ENCODE data around the gene IRF9. TPM values are rescaled to one million over a fixed set of nuclear protein-coding genes. Genes with fewer than 3 reads are reported as not detected.

IRF9 gene
- total RNA-seq, 4 donors from 2014 or later, result 61.3 to 80.1 (median 68.1) TPM

DNA sequence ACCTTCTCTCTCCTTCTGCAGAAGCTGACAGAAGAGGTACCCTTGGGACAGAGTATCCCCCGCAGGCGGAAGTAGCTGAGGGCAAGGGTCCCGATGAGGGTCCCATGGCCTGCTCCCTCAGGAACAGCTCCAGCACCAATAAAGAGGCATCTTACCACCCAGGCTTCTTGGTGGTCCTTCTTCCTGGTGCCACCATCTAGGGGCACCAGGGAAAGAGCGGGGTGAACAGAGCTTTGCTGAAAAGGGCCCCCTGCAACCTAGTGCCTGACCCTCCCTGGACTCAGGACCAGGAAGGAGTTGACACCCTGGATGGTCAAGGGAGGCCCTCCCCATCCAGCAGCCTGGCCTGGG, 591 bp upstream of the IRF9 start:
- no peak overlapping the region for H3K4me3 ChIP-seq
- ATAC-seq, result no peak
- TF ChIP-seq POLR2AphosphoS5 (IDR thresholded peaks at IDR 0.05) (no peak), CTCF (IDR thresholded peaks at IDR 0.05) (no peak), POLR2A (IDR thresholded peaks at IDR 0.05) (no peak), EP300 (IDR thresholded peaks at IDR 0.05) (no peak)
- peak overlapping the region; percentile 13 to 92 (median 91) for H3K27ac ChIP-seq
- H3K36me3 ChIP-seq, result peaks cover 0 to 76% of the 10 kb centered on the region in 2 donors
- H3K9me3 ChIP-seq, result no peaks in the 10 kb centered on the region
- peaks cover 0 to 50% (median 24%) of the 10 kb centered on the region in 3 donors for H3K4me1 ChIP-seq
- 100% methylated on average over 1 of the region's 4 CpGs; no CpG with 5 or more reads in 1 of the 2 donors for WGBS, 2 donors (ENCODE audit: low coverage in 1 of 2)
- H3K27me3 ChIP-seq, result no peaks in the 10 kb centered on the region

DNA sequence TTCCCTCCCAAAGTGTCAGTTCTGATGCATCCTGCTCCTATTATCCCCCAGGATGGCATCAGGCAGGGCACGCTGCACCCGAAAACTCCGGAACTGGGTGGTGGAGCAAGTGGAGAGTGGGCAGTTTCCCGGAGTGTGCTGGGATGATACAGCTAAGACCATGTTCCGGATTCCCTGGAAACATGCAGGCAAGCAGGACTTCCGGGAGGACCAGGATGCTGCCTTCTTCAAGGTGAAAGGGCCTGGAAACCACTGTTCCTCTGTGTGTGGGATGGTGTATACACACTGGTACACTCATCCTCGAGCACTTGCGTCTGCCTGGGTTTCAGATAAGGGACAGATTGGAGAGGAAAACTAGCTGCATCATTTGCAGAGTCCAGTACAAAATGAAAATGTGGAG, 1.0 kb downstream of the IRF9 start:
- Histone ChIP-seq H3K27ac (peak overlapping the region; percentile 81 to 92 (median 91)), H3K4me1 (peaks cover 0 to 50% (median 24%) of the 10 kb centered on the region in 3 donors), H3K9me3 (no peaks in the 10 kb centered on the region), H3K36me3 (peaks cover 0 to 76% of the 10 kb centered on the region in 2 donors), H3K4me3 (peak overlapping the region; percentile 67 to 71), H3K27me3 (no peaks in the 10 kb centered on the region)
- no peak for ATAC-seq
- WGBS, 2 donors (ENCODE audit: low coverage in 1 of 2), result 29% methylated on average over 6 of the region's 8 CpGs; no CpG with 5 or more reads in 1 of the 2 donors
- no peak for TF ChIP-seq CTCF (IDR thresholded peaks at IDR 0.05)
- no peak for TF ChIP-seq EP300 (IDR thresholded peaks at IDR 0.05)

DNA sequence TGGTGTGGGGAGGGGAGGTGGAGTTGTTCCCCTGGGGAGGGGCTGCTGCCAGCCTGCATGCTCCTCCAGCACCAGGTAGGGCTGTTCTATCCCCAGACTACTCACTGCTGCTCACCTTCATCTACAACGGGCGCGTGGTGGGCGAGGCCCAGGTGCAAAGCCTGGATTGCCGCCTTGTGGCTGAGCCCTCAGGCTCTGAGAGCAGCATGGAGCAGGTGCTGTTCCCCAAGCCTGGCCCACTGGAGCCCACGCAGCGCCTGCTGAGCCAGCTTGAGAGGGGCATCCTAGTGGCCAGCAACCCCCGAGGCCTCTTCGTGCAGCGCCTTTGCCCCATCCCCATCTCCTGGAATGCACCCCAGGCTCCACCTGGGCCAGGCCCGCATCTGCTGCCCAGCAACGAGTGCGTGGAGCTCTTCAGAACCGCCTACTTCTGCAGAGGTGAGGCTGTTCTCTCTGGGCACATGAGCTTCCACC, 3.5 kb downstream of the IRF9 start:
- no peak overlapping the region for H3K4me3 ChIP-seq
- no peak for ATAC-seq
- peaks cover 0 to 50% (median 24%) of the 10 kb centered on the region in 3 donors for H3K4me1 ChIP-seq
- H3K36me3 ChIP-seq, result peaks cover 0 to 80% of the 10 kb centered on the region in 2 donors
- no peak for TF ChIP-seq EP300 (IDR thresholded peaks at IDR 0.05)
- TF ChIP-seq POLR2AphosphoS5 (IDR thresholded peaks at IDR 0.05), result no peak
- no peak for TF ChIP-seq POLR2A (IDR thresholded peaks at IDR 0.05)
- TF ChIP-seq CTCF (IDR thresholded peaks at IDR 0.05), result no peak
- H3K9me3 ChIP-seq, result no peaks in the 10 kb centered on the region
- H3K27me3 ChIP-seq, result no peaks in the 10 kb centered on the region
- H3K27ac ChIP-seq, result no peak overlapping the region
- 90% methylated on average over 7 of the region's 14 CpGs; no CpG with 5 or more reads in 1 of the 2 donors for WGBS, 2 donors (ENCODE audit: low coverage in 1 of 2)

DNA sequence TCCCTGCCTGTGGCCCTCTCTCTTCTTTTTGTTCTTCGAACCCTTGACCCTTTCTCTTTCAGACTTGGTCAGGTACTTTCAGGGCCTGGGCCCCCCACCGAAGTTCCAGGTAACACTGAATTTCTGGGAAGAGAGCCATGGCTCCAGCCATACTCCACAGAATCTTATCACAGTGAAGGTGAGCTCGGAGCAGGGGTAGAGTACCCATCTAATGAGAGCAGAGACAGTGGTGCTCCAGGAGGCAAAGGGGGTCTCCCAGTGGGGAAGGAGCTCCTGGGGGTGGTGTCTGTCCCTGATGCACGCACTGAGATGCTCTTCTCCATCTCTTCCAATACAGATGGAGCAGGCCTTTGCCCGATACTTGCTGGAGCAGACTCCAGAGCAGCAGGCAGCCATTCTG, 4.7 kb downstream of the IRF9 start:
- peaks cover 0 to 73% of the 10 kb centered on the region in 2 donors for H3K36me3 ChIP-seq
- H3K4me1 ChIP-seq, result peaks cover 0 to 45% (median 18%) of the 10 kb centered on the region in 3 donors
- no peak overlapping the region for H3K4me3 ChIP-seq
- H3K9me3 ChIP-seq, result no peaks in the 10 kb centered on the region
- no peak overlapping the region for H3K27ac ChIP-seq
- no peak for ATAC-seq
- no peaks in the 10 kb centered on the region for H3K27me3 ChIP-seq
- TF ChIP-seq EP300 (IDR thresholded peaks at IDR 0.05) (no peak), POLR2AphosphoS5 (IDR thresholded peaks at IDR 0.05) (no peak), CTCF (IDR thresholded peaks at IDR 0.05) (no peak), POLR2A (IDR thresholded peaks at IDR 0.05) (no peak)
- 89% methylated on average over 3 of the region's 5 CpGs; no CpG with 5 or more reads in 1 of the 2 donors for WGBS, 2 donors (ENCODE audit: low coverage in 1 of 2)

- ATAC-seq, result no peak
- peaks cover 0 to 47% (median 14%) of the 10 kb centered on the region in 3 donors for H3K4me1 ChIP-seq
These were observed 6.5 kb downstream of the IRF9 start for GRCh38 chr14:24167469-24168114.

More at GRCh38 chr14:24167469-24168114, 6.5 kb downstream of the IRF9 start:
- Histone ChIP-seq H3K9me3 (no peaks in the 10 kb centered on the region), H3K4me3 (no peak overlapping the region), H3K27ac (no peak overlapping the region), H3K27me3 (no peaks in the 10 kb centered on the region), H3K36me3 (peaks cover 0 to 73% of the 10 kb centered on the region in 2 donors)
- 71 to 100% methylated on average over 1 to 3 of the region's 3 CpGs for WGBS, 2 donors (ENCODE audit: low coverage in 1 of 2)
- no peak for TF ChIP-seq POLR2A (IDR thresholded peaks at IDR 0.05)
- TF ChIP-seq EP300 (IDR thresholded peaks at IDR 0.05), result no peak
- TF ChIP-seq POLR2AphosphoS5 (IDR thresholded peaks at IDR 0.05), result no peak
- no peak for TF ChIP-seq CTCF (IDR thresholded peaks at IDR 0.05)
